HG02970 (cell line): ENCODE data around the gene FUZ.
"Not testable (repeated sequence)": the region's sequence is repeated elsewhere in the genome, so short reads cannot be mapped to it uniquely, and the experiment has no call there.

ENCODE experiments used
- ATAC-seq: cut with Tn5 transposase; IDR thresholded peaks from one replicate; pipeline ENCODE4 v1.9.1; 2021; ENCODE audit warnings: mild to moderate bottlenecking, moderate library complexity, moderate number of reproducible peaks; ENCODE audit not compliant: unreplicated experiment, low FRiP score

Gene FUZ

GRCh38 chr19:49835562-49835961, 22.5 kb upstream of the FUZ start:
- ATAC-seq, result no peak

DNA sequence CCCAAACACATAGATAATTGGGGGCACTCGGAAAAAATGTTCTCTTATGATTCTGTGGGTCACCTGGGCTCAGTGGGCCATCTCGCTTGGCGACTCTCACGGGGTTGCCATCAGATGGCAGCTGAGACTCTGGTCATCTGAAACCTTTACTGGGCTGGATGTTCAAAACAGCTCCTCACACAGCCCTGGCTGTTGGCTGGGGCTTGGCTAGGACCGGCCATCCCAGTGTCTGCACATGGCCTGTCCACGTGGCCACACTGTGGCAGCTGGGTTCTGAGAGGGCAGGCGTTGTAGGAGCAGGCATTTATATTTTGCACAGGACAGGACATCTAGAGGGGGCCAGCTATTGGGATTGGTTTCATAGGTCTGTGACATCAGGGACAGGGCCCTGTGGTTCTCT, 20.5 kb upstream of the FUZ start:
- no peak for ATAC-seq

DNA sequence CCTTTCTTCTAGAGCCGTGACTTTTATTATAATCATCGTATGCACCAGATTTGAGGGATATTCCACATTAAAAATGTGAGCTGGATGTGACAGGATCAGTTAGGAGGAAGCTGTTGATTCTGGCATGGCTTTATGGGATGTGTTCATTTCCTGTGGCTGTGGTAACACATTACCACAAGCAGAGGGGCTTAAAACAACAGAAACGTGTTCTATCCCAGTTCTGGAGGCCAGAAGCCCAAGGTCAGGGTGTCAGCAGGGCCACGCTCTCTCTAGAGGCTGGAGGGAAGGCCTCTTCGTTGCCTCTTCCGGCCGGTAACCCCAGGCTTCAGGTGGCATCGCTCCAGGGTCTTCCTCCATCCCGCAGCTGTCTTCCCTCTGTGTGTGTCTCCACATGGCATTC, 19.5 kb upstream of the FUZ start:
- ATAC-seq, result no peak

GRCh38 chr19:49831592-49831991, 18.5 kb upstream of the FUZ start:
- ATAC-seq, result no peak

- ATAC-seq, result no peak
Observed at GRCh38 chr19:49830766-49831165, 17.7 kb upstream of the FUZ start.

DNA sequence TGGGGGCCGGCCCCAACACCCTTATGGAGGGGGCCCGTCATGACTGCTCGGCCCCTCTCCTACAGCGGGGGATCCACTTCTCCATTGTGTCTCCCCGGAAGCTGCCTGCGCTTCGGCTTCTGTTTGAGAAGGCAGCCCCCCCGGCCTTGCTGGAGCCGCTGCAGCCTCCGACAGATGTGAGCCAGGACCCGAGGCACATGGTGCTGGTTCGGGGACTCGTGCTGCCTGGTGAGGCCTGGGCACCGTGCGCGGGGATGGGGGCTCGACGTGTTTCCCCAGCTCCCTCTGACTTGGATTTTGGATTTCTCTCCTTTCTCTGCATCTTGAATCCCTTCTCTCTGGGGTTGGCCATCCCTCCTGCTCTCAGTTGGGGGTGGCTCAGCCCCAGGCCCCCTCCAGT, 16.6 kb upstream of the FUZ start:
- ATAC-seq, result no peak

DNA sequence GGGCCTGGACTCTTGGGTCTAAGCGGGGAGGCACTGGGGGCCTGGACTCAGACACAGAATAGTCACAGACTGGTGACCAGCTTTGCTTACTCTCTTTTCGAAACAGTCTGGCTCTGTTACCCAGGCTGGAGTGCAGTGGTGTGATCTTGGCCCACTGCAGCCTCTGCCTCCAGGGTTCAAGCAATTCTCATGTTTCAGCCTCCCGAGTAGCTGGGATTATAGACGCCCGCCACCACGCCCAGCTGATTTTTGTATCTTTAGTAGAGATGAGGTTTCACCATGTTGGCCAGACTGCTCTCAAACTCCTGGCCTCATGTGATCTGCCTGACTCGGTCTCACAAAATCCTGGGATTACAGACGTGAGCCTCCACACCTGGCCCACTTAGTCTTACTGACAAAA, 16.1 kb upstream of the FUZ start:
- ATAC-seq, result no peak

DNA sequence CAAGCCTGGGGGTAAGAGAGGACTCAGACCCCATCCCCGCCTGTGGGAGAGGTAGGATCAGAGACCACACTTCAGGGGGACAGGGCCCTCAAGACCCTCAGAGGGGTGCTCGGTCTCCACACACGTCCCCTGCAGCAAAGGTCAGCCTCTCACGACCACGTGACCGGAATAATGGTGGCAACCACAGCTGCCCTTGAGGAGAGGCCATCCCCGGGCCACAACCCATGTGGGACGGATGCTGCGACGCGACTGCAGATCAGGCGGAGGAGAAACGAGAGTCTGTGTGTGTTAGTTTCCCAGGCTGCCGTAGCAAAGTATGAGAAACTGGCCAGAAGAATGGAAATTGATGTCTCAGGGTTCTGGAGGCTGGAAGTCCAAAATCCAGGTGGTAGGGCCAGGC, 13.9 kb upstream of the FUZ start:
- ATAC-seq, result no peak

DNA sequence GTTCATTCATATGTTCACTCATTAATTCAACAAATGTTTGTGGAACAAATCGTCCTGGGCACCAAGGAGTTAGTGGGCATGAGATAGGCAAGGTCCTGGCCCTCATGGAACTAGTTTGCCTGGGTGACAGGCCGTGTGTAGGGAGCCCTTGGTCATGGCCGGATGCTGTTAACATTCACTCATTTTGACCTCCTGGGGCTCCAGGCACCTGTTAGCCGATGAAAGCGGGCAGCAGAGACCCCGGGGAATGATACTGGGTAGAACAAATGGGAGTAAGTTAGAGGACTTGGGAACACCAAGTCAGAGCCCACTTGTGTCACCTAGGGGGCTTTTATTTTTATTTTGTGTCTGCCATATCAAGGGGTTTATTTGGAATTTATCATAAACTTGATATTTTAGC, 11.6 kb upstream of the FUZ start:
- ATAC-seq, result no peak

- no peak for ATAC-seq
Observed at GRCh38 chr19:49823472-49823871, 10.4 kb upstream of the FUZ start.

- ATAC-seq, result no peak
Observed at GRCh38 chr19:49820125-49820524, 7.0 kb upstream of the FUZ start.

DNA sequence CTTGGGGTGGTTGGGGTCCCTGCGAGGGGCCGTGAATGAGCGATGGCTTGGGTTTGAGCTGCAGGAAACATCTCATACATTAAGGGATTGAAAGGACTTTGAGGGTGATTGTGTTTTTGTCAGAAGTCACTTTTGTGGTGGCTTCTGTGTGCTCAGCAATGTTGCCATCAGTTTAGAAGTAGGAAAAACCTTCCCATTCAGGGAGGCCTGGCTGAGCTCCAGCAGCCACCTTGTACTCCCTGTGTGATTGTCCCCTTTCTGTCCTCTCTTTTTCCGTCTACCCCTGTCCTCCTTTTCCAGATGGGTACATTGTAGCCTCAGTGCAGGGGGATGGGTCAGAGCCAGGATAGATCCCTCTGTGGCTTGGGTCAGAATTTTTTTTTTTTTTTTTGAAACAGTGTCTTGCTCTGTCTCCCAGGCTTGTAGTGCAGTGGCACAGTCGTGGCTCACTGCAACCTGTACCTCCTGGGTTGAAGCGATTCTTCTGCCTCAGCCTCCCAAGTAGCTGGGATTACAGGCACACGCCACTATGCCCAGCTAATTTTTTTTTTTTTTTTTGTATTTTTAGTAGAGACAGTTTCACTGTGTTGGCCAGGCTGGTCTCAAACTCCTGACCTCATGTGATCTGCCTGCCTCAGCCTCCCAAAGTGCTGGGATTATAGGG, 6.5 kb upstream of the FUZ start:
- ATAC-seq, result not testable (repeated sequence)

- no peak for ATAC-seq
Observed at GRCh38 chr19:49818649-49819370, 5.7 kb upstream of the FUZ start.

GRCh38 chr19:49817964-49818648, 5.0 kb upstream of the FUZ start, which contains the start of gene MED25:
Gene MED25 (plus strand): TSS chr19:49818289. CDS start chr19:49818342, 53 bp downstream.
- peak; percentile 79 for ATAC-seq

DNA sequence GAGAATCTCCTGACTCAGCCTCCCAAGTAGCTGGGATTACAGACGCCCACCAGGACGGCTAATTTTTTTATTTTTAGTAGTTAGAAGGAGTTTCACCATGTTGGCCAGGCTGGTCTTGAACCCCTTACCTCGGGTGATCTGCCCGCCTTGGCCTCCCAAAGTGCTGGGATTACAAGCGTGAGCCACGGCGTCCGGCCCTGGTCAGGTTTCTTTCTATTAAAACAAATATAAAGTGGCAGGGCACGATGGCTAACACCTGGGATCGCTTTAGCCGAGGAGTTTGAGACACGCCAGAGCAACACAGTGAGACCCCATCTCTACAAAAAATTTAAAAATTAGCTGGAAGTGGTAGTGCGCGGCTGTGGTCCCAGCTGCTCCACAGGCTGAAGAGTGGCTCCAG, 3.5 kb upstream of the FUZ start:
- no peak for ATAC-seq

- no peak for ATAC-seq
Observed at GRCh38 chr19:49814010-49814409, 918 bp upstream of the FUZ start.

DNA sequence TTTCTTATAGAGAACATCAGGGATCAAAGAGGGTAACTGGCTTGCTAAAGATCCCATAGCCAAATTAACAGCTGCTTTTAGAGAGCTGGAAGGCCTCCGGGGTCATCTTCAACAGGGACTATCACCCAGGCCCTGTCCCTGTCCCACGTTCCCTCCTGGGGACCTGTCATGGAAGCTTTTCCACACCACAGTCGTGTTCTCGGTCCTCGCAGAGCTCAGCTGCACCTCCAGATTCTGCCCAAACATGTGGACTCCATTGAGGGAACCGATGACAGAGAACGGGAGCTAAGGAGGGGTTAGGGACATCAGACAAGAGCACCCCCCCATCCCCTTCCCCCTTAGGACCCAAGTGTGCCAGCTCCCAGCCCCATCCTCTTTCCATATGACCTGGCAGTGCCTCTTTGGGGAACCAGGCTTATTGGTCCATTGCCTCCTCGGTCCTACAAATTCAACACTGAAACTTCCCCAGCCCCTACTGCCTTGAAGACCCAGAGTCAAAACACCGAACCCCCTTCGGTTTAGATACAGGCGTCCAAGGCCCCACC, 568 bp downstream of the FUZ start:
- ATAC-seq, result no peak

DNA sequence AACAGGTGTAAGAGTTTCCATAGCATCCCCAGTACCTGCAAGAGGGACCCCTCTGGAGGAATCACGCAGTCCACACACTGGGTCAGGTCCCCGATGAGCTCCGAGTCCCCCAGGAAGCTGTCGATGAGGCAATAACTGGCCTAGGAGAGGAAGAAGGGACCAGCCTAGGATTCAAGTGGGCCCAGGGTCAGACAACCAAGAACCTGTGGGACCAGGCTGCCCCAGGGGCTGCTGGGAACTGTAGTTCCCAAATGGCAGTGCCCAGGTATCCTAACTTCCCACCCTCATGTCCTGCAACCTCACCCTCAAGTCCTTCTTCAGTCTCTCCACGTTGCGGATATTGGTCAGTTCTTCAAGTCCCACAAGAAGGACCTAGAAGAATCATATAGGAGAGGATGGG, 1.8 kb downstream of the FUZ start:
- no peak for ATAC-seq

- no peak for ATAC-seq
Observed at GRCh38 chr19:49809941-49810389, 3.1 kb downstream of the FUZ start.

- no peak for ATAC-seq
Observed at GRCh38 chr19:49809160-49809940, 3.7 kb downstream of the FUZ start.
